CD14-positive monocyte (primary cell): ENCODE results near the gene CEACAM18. TPM values are rescaled to one million over a fixed set of nuclear protein-coding genes. Genes with fewer than 3 reads are reported as not detected.

Source experiments
- DNase-seq, 3 donors: peaks; one replicate each; pipeline ENCODE4 v3.0.0-alpha.2; 2011 to 2022
- H2AFZ ChIP-seq: 2 replicates; pipeline ENCODE4 v1.6.0; 2012; ENCODE audit warnings: mild to moderate bottlenecking, low read depth, low read length, inconsistent platforms; ENCODE audit not compliant: insufficient read depth, poor library complexity, severe bottlenecking
- H3K27ac ChIP-seq, 2 donors: 1 replicate in 1 of 2; 2 replicates in 1 of 2; pipeline ENCODE4 v1.5.1; 2012 to 2013; ENCODE audit warnings: low read length in 2 of 2, control low read depth in 1 of 2, inconsistent platforms in 1 of 2, low read depth in 1 of 2, mild to moderate bottlenecking in 1 of 2
- H3K27me3 ChIP-seq, 2 donors: one replicate each; pipeline versions ENCODE4 v1.6.0 to v1.6.1; 2011 to 2013; ENCODE audit warnings: low read length in 2 of 2; ENCODE audit not compliant: control insufficient read depth in 2 of 2, insufficient read depth in 2 of 2
- H3K36me3 ChIP-seq, 2 donors: replicated peaks in 1 of 2; 1 replicate in 1 of 2; 2 replicates in 1 of 2; pipeline versions ENCODE4 v1.5.1 to v1.6.1; 2012 to 2013; ENCODE audit warnings: low read length in 2 of 2, control low read depth in 1 of 2, inconsistent platforms in 1 of 2, mild to moderate bottlenecking in 1 of 2; ENCODE audit not compliant: insufficient read depth in 2 of 2, control insufficient read depth in 1 of 2
- H3K4me1 ChIP-seq, 2 donors: 1 replicate in 1 of 2; 2 replicates in 1 of 2; pipeline versions ENCODE4 v1.5.1 to v1.6.1; 2012 to 2013; ENCODE audit warnings: low read length in 2 of 2, control low read depth in 1 of 2, inconsistent platforms in 1 of 2, mild to moderate bottlenecking in 1 of 2, moderate library complexity in 1 of 2; ENCODE audit not compliant: insufficient read depth in 2 of 2, control insufficient read depth in 1 of 2
- H3K4me2 ChIP-seq: replicated peaks from 2 replicates; pipeline ENCODE3; 2012; ENCODE audit warnings: low read length, moderate library complexity, mild to moderate bottlenecking; ENCODE audit not compliant: poor library complexity, severe bottlenecking; ENCODE audit errors: extremely low read depth
- H3K4me3 ChIP-seq, 3 experiments: fragments of 200-600 bp in 1 of 3; sonication (generic) in 1 of 3; replicated peaks in 1 of 3; 1 replicate in 2 of 3; 2 replicates in 1 of 3; pipeline ENCODE4 v1.5.1; 2011 to 2013; ENCODE audit warnings: low read length in 3 of 3, mild to moderate bottlenecking in 3 of 3, control low read depth in 2 of 3, low read depth in 2 of 3, inconsistent platforms in 1 of 3, moderate library complexity in 1 of 3
- H3K79me2 ChIP-seq: 2 replicates; pipeline ENCODE4 v1.6.0; 2012; ENCODE audit warnings: mild to moderate bottlenecking, control low read depth, inconsistent platforms, low read length, moderate library complexity; ENCODE audit not compliant: insufficient read depth
- H3K9ac ChIP-seq: 2 replicates; pipeline ENCODE4 v1.6.0; 2017; ENCODE audit warnings: low read length, mild to moderate bottlenecking; ENCODE audit not compliant: insufficient read depth, poor library complexity, severe bottlenecking
- H3K9me3 ChIP-seq, 2 donors: replicated peaks in 1 of 2; 1 replicate in 1 of 2; 2 replicates in 1 of 2; pipeline versions ENCODE4 v1.5.1 to v1.6.1; 2012 to 2013; ENCODE audit warnings: low read length in 2 of 2, control low read depth in 1 of 2; ENCODE audit not compliant: control insufficient read depth in 1 of 2, insufficient read depth in 1 of 2
- H4K20me1 ChIP-seq: 2 replicates; pipeline ENCODE4 v1.6.0; 2012; ENCODE audit warnings: mild to moderate bottlenecking, low read length, control low read depth, moderate library complexity; ENCODE audit not compliant: insufficient read depth
- H3K27ac Mint-ChIP-seq, 7 donors: one replicate each; pipeline ENCODE4 v1.8.0; 2020; ENCODE audit warnings: mild to moderate bottlenecking in 7 of 7, mixed read lengths in 7 of 7, moderate library complexity in 6 of 7, inconsistent platforms in 2 of 7
- H3K27me3 Mint-ChIP-seq, 3 donors: one replicate each; pipeline ENCODE4 v1.8.0; 2021 to 2022; ENCODE audit warnings: low read depth in 3 of 3, mild to moderate bottlenecking in 3 of 3, mixed read lengths in 3 of 3, moderate library complexity in 3 of 3, inconsistent platforms in 1 of 3
- H3K36me3 Mint-ChIP-seq, 2 donors: one replicate each; pipeline ENCODE4 v1.8.0; 2020; ENCODE audit warnings: mixed read lengths in 2 of 2, inconsistent platforms in 1 of 2, mild to moderate bottlenecking in 1 of 2
- H3K4me1 Mint-ChIP-seq: one replicate; pipeline ENCODE4 v1.8.0; 2020; ENCODE audit warnings: mild to moderate bottlenecking, mixed read lengths
- H3K4me3 Mint-ChIP-seq, 2 donors: one replicate each; pipeline ENCODE4 v1.8.0; 2020; ENCODE audit warnings: mild to moderate bottlenecking in 2 of 2, mixed read lengths in 2 of 2, moderate library complexity in 1 of 2
- H3K9me3 Mint-ChIP-seq, 7 donors: one replicate each; pipeline ENCODE4 v1.8.0; 2020 to 2022; ENCODE audit warnings: mixed read lengths in 7 of 7, mild to moderate bottlenecking in 6 of 7, moderate library complexity in 6 of 7, inconsistent platforms in 2 of 7
- CTCF ChIP-seq: fragments of 200-600 bp; IDR thresholded peaks from one replicate; pipeline ENCODE4 v1.8.0; 2022; ENCODE audit warnings: antibody characterized with exemption, mild to moderate bottlenecking
- WGBS: methylation state at CpG from one replicate; pipeline ENCODE4 v1.1.5; 2013; ENCODE audit warnings: missing lambda C conversion rate; ENCODE audit not compliant: insufficient coverage; 5-methylcytosine and 5-hydroxymethylcytosine counted together
- intact Hi-C, 2 donors: fragments of 100-400 bp; cut with micrococcal nuclease; formaldehyde crosslinking; loops; one replicate each; pipeline versions ENCODE4 v1.15.0 to v1.15.1; 2023
- polyA plus RNA-seq, 3 donors: library from polyadenylated mRNA; depleted of rRNA in 1 of 3; unstranded in 2 of 3; stranded (reverse) in 1 of 3; fragments of 300-500 nt in 2 of 3; fragments of >200 nt in 1 of 3; fragmentation: Illumina TruSeq in 2 of 3; gene quantifications; 1 replicate in 2 of 3; 2 replicates in 1 of 3; pipeline ENCODE4 v1.2.3, GENCODE V29; 2012 to 2021

Gene CEACAM18
- polyA plus RNA-seq, 3 donors = not detected

- Histone ChIP-seq H3K79me2 (no peaks in the 10 kb centered on the region), H4K20me1 (no peaks in the 10 kb centered on the region), H3K36me3 (no peaks in the 10 kb centered on the region), H2AFZ (no peak overlapping the region), H3K4me2 (no peak overlapping the region), H3K27me3 (peaks cover 3 to 11% of the 10 kb centered on the region in 2 donors), H3K9ac (no peak overlapping the region), H3K27ac (no peak overlapping the region), H3K4me1 (no peaks in the 10 kb centered on the region), H3K9me3 (peaks cover 11 to 13% of the 10 kb centered on the region in 2 donors), H3K4me3 (no peak overlapping the region)
- intact Hi-C loops = no loop called here
- H3K4me3 Mint-ChIP-seq = peak overlapping the region in 1 of 2 donors; percentile 29
- 90% methylated on average over 5 of the region's 7 CpGs for WGBS
- no peak overlapping the region for H3K27ac Mint-ChIP-seq
- H3K9me3 Mint-ChIP-seq = peaks cover 12 to 26% (median 19%) of the 10 kb centered on the region in 7 donors
- peaks cover 5% of the 10 kb centered on the region for H3K4me1 Mint-ChIP-seq
- no peak for TF ChIP-seq CTCF
- no peak for DNase-seq
- no peaks in the 10 kb centered on the region for H3K36me3 Mint-ChIP-seq
- H3K27me3 Mint-ChIP-seq = peaks cover 16 to 33% (median 26%) of the 10 kb centered on the region in 3 donors
Observed at GRCh38 chr19:51448011-51448410, 30.3 kb upstream of the CEACAM18 start.

- Histone ChIP-seq H3K9me3 (peaks cover 11 to 13% of the 10 kb centered on the region in 2 donors), H3K4me2 (no peak overlapping the region), H4K20me1 (no peaks in the 10 kb centered on the region), H2AFZ (no peak overlapping the region), H3K79me2 (no peaks in the 10 kb centered on the region), H3K4me3 (no peak overlapping the region), H3K9ac (no peak overlapping the region), H3K36me3 (no peaks in the 10 kb centered on the region), H3K27ac (no peak overlapping the region), H3K4me1 (no peaks in the 10 kb centered on the region), H3K27me3 (peaks cover 0 to 7% of the 10 kb centered on the region in 2 donors)
- Mint-ChIP-seq H3K36me3 (no peaks in the 10 kb centered on the region), H3K27me3 (peaks cover 16 to 28% (median 22%) of the 10 kb centered on the region in 3 donors), H3K27ac (no peak overlapping the region), H3K4me3 (peak overlapping the region in 1 of 2 donors; percentile 29), H3K9me3 (peaks cover 12 to 26% (median 19%) of the 10 kb centered on the region in 7 donors), H3K4me1 (peaks cover 5% of the 10 kb centered on the region)
- intact Hi-C loops = no loop called here
- no peak for DNase-seq
- 4% methylated on average over 10 of the region's 13 CpGs for WGBS
- TF ChIP-seq CTCF = no peak
Observed at GRCh38 chr19:51448411-51449016, 29.8 kb upstream of the CEACAM18 start.
